HepG2 (cell line): ENCODE measurements around the gene PNLIP. TPM values are rescaled to one million over a fixed set of nuclear protein-coding genes. Genes with fewer than 3 reads are reported as not detected.

Source experiments
- ATAC-seq: fragments of 200-7000 bp; cut with Tn5 transposase; 3 replicates; pipeline ENCODE4 v1.9.1; 2020; ENCODE audit warnings: mild to moderate bottlenecking, moderate library complexity
- BruUV-seq: library from RNA; stranded (reverse); fragments of 400-500 nt; replicated peaks from 2 replicates; lab custom pipeline; 2021; lab: Mats Ljungman, UMichigan
- CTCF ChIA-PET: fragments of 300-600 bp; formaldehyde crosslinking; extraction: SDS; loops from one replicate; lab custom pipeline; 2021; ENCODE audit warnings: low total read pairs, inconsistent platforms, low intra/inter-chr PET ratio; lab: Yijun Ruan, JAX
- POLR2A ChIA-PET: fragments of 350-600 bp; sonication (Branson Sonifier 250); formaldehyde crosslinking; loops from one replicate; lab custom pipeline; 2020; ENCODE audit warnings: antibody characterized with exemption, inconsistent platforms; lab: Yijun Ruan, JAX
- DNase-seq: peaks from one replicate; pipeline ENCODE4 v3.0.0-alpha.2; 2015; ENCODE audit warnings: low spot score
- FAIRE-seq: peaks from 3 replicates; lab custom pipeline; 2011; peaks lifted over from hg19 to GRCh38; lab: Jason Lieb, UNC
- H2AFZ ChIP-seq: one replicate; pipeline ENCODE4 v1.6.1; 2011; ENCODE audit warnings: low read length, inconsistent platforms
- H3K27ac ChIP-seq: fragments of 300-600 bp; 3 replicates; pipeline ENCODE4 v1.8.0; 2011; ENCODE audit warnings: mixed run types, mild to moderate bottlenecking, mixed read lengths, low read length, inconsistent platforms; ENCODE audit not compliant: insufficient read depth; ENCODE audit errors: extremely low read length
- H3K27me3 ChIP-seq, 2 experiments: fragments of 200-600 bp in 1 of 2; 2 replicates in 1 of 2; 3 replicates in 1 of 2; pipeline versions ENCODE4 v1.6.0 to v1.8.0; 2011; ENCODE audit warnings: low read length in 2 of 2, mild to moderate bottlenecking in 2 of 2, moderate library complexity in 2 of 2, inconsistent platforms in 1 of 2; ENCODE audit not compliant: insufficient read depth in 2 of 2, control insufficient read depth in 1 of 2
- H3K36me3 ChIP-seq, 2 experiments: fragments of 200-600 bp in 1 of 2; replicated peaks in 1 of 2; 2 replicates in 1 of 2; 3 replicates in 1 of 2; pipeline versions ENCODE4 v1.5.1 to v1.8.0; 2011; ENCODE audit warnings: low read length in 2 of 2, inconsistent platforms in 1 of 2; ENCODE audit not compliant: insufficient read depth in 2 of 2, control insufficient read depth in 1 of 2
- H3K4me1 ChIP-seq: 2 replicates; pipeline ENCODE4 v1.5.1; 2012; ENCODE audit warnings: low read length, inconsistent platforms; ENCODE audit not compliant: insufficient read depth
- H3K4me2 ChIP-seq: 2 replicates; pipeline ENCODE4 v1.6.0; 2011; ENCODE audit warnings: low read depth, low read length, inconsistent platforms
- H3K4me3 ChIP-seq, 3 experiments: fragments of 200-600 bp in 1 of 3; sonication (generic), shearing (Covaris generic) in 1 of 3; replicated peaks in 1 of 3; 2 replicates each; pipeline ENCODE4 v1.5.1; 2011 to 2016; ENCODE audit warnings: low read length in 3 of 3, inconsistent platforms in 2 of 3, low read depth in 2 of 3, mild to moderate bottlenecking in 2 of 3, control low read depth in 1 of 3, mixed read lengths in 1 of 3; ENCODE audit not compliant: insufficient read depth in 1 of 3
- H3K79me2 ChIP-seq: one replicate; pipeline ENCODE4 v1.6.1; 2011; ENCODE audit warnings: low read length, inconsistent platforms; ENCODE audit not compliant: insufficient read depth
- H3K9ac ChIP-seq: 2 replicates; pipeline ENCODE4 v1.6.0; 2011; ENCODE audit warnings: mild to moderate bottlenecking, low read depth, low read length, inconsistent platforms; ENCODE audit not compliant: insufficient read depth
- H3K9me3 ChIP-seq: 2 replicates; pipeline ENCODE4 v1.5.1; 2012; ENCODE audit warnings: mild to moderate bottlenecking, low read length
- H4K20me1 ChIP-seq: 2 replicates; pipeline ENCODE4 v1.6.0; 2011; ENCODE audit warnings: inconsistent platforms, mild to moderate bottlenecking, low read length, moderate library complexity; ENCODE audit not compliant: insufficient read depth
- ARNTL ChIP-seq: sonication (generic); formaldehyde crosslinking; IDR thresholded peaks from 2 replicates; pipeline ENCODE4 v1.4.0; 2020; ENCODE audit warnings: mild to moderate bottlenecking, missing genetic modification reagents
- BCL6 ChIP-seq: IDR thresholded peaks from 2 replicates; pipeline ENCODE4 v1.6.1; 2016; ENCODE audit warnings: missing genetic modification reagents, missing compliant biosample characterization
- CBX5 ChIP-seq: sonication (generic); formaldehyde crosslinking; IDR thresholded peaks from 2 replicates; pipeline ENCODE4 v1.4.0; 2020; ENCODE audit warnings: missing genetic modification reagents, borderline replicate concordance
- CEBPG ChIP-seq: IDR thresholded peaks from 2 replicates; pipeline ENCODE4 v1.6.1; 2016
- HDAC6 ChIP-seq: fragments of 200-600 bp; sonication (generic); IDR thresholded peaks from 2 replicates; pipeline ENCODE4 v1.7.0; 2017; ENCODE audit warnings: mild to moderate bottlenecking, antibody characterized with exemption, low read length, low read depth
- HOXD1 ChIP-seq: sonication (generic); formaldehyde crosslinking; IDR thresholded peaks from 2 replicates; pipeline ENCODE4 v1.5.0; 2020; ENCODE audit warnings: missing genetic modification reagents
- NFYB ChIP-seq: sonication (generic); formaldehyde crosslinking; IDR thresholded peaks from 2 replicates; pipeline ENCODE4 v1.4.0; 2020; ENCODE audit warnings: missing genetic modification reagents
- ZNF484 ChIP-seq: sonication (generic); formaldehyde crosslinking; IDR thresholded peaks from 2 replicates; pipeline ENCODE4 v1.5.1; 2020; ENCODE audit warnings: mild to moderate bottlenecking, low read depth, missing genetic modification reagents, borderline replicate concordance
- ZNF619 ChIP-seq: sonication (generic); formaldehyde crosslinking; IDR thresholded peaks from 2 replicates; pipeline ENCODE4 v1.4.0; 2020; ENCODE audit warnings: mild to moderate bottlenecking, missing genetic modification reagents
- ZNF780A ChIP-seq: sonication (generic); formaldehyde crosslinking; IDR thresholded peaks from 2 replicates; pipeline ENCODE4 v1.8.0; 2022; ENCODE audit warnings: mild to moderate bottlenecking, missing genetic modification reagents, moderate library complexity
- WGBS: methylation state at CpG from one replicate; pipeline ENCODE4 v1.1.6; 2017; ENCODE audit warnings: low lambda C conversion rate; 5-methylcytosine and 5-hydroxymethylcytosine counted together
- in situ Hi-C: cut with HindIII; loops from 2 replicates; pipeline ENCODE4 v1.10.0; 2017; ENCODE audit warnings: low pct_unique_long_range_greater_than_20kb; ENCODE audit not compliant: extremely low pct_ligation_motif_present
- intact Hi-C: fragments of 100-400 bp; cut with micrococcal nuclease; formaldehyde crosslinking; loops from one replicate; pipeline ENCODE4 v1.10.0; 2022; ENCODE audit not compliant: unreplicated experiment
- polyA plus RNA-seq, 8 experiments: library from polyadenylated mRNA; depleted of rRNA in 3 of 8; stranded (reverse) in 7 of 8; unstranded in 1 of 8; fragments of >200 nt; fragmentation: Illumina TruSeq in 4 of 8; extraction: Trizol in 4 of 8; gene quantifications; 2 replicates each; pipeline versions ENCODE4 v1.2.1 to v1.2.3, GENCODE V29; 2011 to 2016; ENCODE audit warnings: low read depth in 4 of 8, missing spikeins in 1 of 8, mixed read lengths in 1 of 8; ENCODE audit not compliant: insufficient read depth in 1 of 8
- total RNA-seq, 5 experiments: library from RNA; depleted of rRNA; stranded (reverse); fragments of >200 nt; fragmentation: Illumina TruSeq; extraction: Trizol; gene quantifications; 2 replicates each; pipeline ENCODE4 v1.2.3, GENCODE V29; 2016; ENCODE audit warnings: low read depth in 1 of 5
- TF ChIP-seq, protein P1 (sequence below): sonication (generic); formaldehyde crosslinking; IDR thresholded peaks from 2 replicates; pipeline ENCODE4 v1.5.0; 2020; ENCODE audit warnings: mild to moderate bottlenecking, missing genetic modification reagents, moderate library complexity
- TF ChIP-seq, protein P2 (sequence below): sonication (generic); formaldehyde crosslinking; IDR thresholded peaks from 2 replicates; pipeline ENCODE4 v1.8.1; 2023; ENCODE audit warnings: missing genetic modification reagents, mild to moderate bottlenecking, borderline replicate concordance
- TF ChIP-seq, protein P3 (sequence below): IDR thresholded peaks from 2 replicates; pipeline ENCODE4 v1.6.1; 2012; ENCODE audit warnings: inconsistent platforms
- TF ChIP-seq, protein P4 (sequence below): sonication (generic); formaldehyde crosslinking; IDR thresholded peaks from 2 replicates; pipeline ENCODE4 v1.4.0; 2020; ENCODE audit warnings: mild to moderate bottlenecking, missing genetic modification reagents

PNLIP gene
- total and polyA plus RNA-seq, 2 of the 13 experiments (the other 11 are each of a cell fraction or from before 2014, with no cell fraction given): not detected

DNA sequence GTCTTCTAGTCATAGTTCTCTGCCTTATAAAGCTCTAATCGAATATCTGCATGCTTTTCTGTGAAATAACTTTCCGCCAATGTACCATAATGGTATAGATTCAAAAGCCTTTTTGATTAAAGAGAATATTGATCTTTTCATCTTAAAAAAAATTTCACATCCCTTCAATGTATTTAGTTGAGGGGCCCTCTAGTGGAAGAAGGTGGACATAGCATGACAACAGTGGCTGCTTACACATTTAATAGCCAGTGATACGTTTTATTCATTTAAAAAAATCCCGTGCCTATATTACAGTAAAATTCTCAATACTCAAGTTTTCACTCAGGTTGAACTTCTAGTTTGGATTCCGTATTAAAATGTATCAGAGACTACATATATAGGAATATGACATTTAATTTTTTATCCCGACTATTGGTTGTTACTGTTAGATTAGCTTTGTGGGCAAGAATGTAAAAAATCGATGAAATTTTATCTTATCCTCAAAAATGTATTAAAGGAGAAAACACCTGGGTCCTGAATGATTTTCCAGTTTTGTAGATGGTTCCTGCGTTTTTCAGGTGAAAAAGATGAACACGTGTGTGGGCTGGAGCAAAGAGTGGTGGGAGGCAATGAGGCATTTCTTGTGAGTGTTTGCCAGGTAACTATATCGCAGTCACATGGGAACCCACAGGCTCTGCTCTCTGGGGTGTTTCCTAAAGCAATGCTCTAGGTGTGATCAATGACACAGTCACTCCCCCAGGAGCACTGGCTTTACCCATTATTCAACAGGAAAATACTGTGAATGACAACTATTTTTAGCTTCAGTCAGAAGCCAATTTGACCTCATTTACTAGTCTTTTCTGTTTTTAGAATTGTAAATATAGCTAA, 24.1 kb upstream of the PNLIP start:
- no peak overlapping the region for H3K27ac ChIP-seq
- no peaks in the 10 kb centered on the region for H3K9me3 ChIP-seq
- H3K4me1 ChIP-seq: no peaks in the 10 kb centered on the region
- ChIA-PET POLR2A (no interaction called here), CTCF (interaction anchor here (0.8 kb wide), 1 partner anchor 78 kb away, joined by 3 read pairs; no protein-coding TSS in a partner anchor)
- in situ Hi-C loops (no loop called here), intact Hi-C loops (loop anchor here (2.0 kb wide), 1 partner anchor 51 kb away; no protein-coding TSS in a partner anchor)
- no peaks in the 10 kb centered on the region for H3K79me2 ChIP-seq
- no peaks in the 10 kb centered on the region; a peak in 1 of 5 replicates for H3K27me3 ChIP-seq
- no TSS peak for BruUV-seq
- H3K4me3 ChIP-seq: no peak overlapping the region
- ATAC-seq (no peak), DNase-seq (peak; percentile 28)
- no peak overlapping the region for H3K4me2 ChIP-seq
- H2AFZ ChIP-seq: no peak overlapping the region
- TF ChIP-seq, protein P1, sequence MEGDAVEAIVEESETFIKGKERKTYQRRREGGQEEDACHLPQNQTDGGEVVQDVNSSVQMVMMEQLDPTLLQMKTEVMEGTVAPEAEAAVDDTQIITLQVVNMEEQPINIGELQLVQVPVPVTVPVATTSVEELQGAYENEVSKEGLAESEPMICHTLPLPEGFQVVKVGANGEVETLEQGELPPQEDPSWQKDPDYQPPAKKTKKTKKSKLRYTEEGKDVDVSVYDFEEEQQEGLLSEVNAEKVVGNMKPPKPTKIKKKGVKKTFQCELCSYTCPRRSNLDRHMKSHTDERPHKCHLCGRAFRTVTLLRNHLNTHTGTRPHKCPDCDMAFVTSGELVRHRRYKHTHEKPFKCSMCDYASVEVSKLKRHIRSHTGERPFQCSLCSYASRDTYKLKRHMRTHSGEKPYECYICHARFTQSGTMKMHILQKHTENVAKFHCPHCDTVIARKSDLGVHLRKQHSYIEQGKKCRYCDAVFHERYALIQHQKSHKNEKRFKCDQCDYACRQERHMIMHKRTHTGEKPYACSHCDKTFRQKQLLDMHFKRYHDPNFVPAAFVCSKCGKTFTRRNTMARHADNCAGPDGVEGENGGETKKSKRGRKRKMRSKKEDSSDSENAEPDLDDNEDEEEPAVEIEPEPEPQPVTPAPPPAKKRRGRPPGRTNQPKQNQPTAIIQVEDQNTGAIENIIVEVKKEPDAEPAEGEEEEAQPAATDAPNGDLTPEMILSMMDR (CRISPR knock-in tag): peak; percentile 49
- TF ChIP-seq, protein P2, sequence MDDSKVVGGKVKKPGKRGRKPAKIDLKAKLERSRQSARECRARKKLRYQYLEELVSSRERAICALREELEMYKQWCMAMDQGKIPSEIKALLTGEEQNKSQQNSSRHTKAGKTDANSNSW (CRISPR knock-in tag): no peak
- TF ChIP-seq, all 625 proteins: peak for 1
- FAIRE-seq: no peak
- Histone ChIP-seq H4K20me1 (no peaks in the 10 kb centered on the region), H3K9ac (no peak overlapping the region), H3K36me3 (no peaks in the 10 kb centered on the region)
- 2% methylated on average over 10 of the region's 10 CpGs for WGBS

DNA sequence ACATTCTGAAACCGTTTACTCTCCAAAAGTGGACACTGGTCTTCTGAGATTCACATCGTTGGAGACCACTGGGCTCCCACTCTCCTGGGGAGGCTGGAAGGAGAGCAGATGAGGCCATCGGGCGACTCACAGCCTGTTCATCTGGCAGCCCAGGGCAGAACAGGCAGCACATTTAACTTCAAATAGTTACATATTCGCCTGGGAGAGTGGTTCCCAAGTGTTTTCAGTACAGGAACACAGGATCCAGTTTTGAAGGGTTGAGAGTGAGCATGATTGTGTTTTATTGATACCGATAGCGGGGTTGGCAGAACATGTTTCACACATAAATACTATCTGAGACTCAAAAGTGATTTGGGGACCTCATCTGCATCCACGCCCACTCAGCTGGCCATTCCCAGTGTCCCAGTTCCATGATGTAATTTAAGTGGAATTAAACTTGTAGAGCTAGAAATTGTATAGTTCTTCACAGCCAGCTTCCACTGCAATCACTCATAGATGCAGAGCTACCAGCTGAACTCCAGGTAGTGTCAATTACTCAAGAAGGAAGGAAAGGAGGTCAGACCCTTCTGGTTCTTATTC, 22.8 kb upstream of the PNLIP start:
- intact Hi-C loops: no loop called here
- ATAC-seq: no peak
- ChIA-PET POLR2A (no interaction called here), CTCF (no interaction called here)
- H3K9me3 ChIP-seq: no peaks in the 10 kb centered on the region
- in situ Hi-C loops: no loop called here
- 5% methylated on average over 8 of the region's 8 CpGs for WGBS
- H3K36me3 ChIP-seq: no peaks in the 10 kb centered on the region
- no peak overlapping the region for H3K4me3 ChIP-seq
- FAIRE-seq: no peak
- H3K27me3 ChIP-seq: no peaks in the 10 kb centered on the region; a peak in 1 of 5 replicates
- no peak overlapping the region for H3K4me2 ChIP-seq
- TF ChIP-seq HDAC6 (no peak), ARNTL (CRISPR knock-in tag) (no peak), CEBPG (no peak), ZNF780A (CRISPR knock-in tag) (no peak), ZNF619 (CRISPR knock-in tag) (no peak), HOXD1 (CRISPR knock-in tag) (no peak), NFYB (CRISPR knock-in tag) (no peak), CBX5 (CRISPR knock-in tag) (no peak), ZNF484 (CRISPR knock-in tag) (no peak), BCL6 (CRISPR knock-in tag) (no peak)
- TF ChIP-seq, protein P3, sequence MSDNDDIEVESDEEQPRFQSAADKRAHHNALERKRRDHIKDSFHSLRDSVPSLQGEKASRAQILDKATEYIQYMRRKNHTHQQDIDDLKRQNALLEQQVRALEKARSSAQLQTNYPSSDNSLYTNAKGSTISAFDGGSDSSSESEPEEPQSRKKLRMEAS: no peak
- TF ChIP-seq, protein P4, sequence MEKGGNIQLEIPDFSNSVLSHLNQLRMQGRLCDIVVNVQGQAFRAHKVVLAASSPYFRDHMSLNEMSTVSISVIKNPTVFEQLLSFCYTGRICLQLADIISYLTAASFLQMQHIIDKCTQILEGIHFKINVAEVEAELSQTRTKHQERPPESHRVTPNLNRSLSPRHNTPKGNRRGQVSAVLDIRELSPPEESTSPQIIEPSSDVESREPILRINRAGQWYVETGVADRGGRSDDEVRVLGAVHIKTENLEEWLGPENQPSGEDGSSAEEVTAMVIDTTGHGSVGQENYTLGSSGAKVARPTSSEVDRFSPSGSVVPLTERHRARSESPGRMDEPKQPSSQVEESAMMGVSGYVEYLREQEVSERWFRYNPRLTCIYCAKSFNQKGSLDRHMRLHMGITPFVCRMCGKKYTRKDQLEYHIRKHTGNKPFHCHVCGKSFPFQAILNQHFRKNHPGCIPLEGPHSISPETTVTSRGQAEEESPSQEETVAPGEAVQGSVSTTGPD (CRISPR knock-in tag): no peak
- no TSS peak for BruUV-seq
- no peak overlapping the region for H3K27ac ChIP-seq
- no peaks in the 10 kb centered on the region for H3K4me1 ChIP-seq
- H3K79me2 ChIP-seq: no peaks in the 10 kb centered on the region
- no peak overlapping the region for H2AFZ ChIP-seq
- DNase-seq: no peak
- no peaks in the 10 kb centered on the region for H4K20me1 ChIP-seq
- H3K9ac ChIP-seq: no peak overlapping the region
